Large intestine (tissue), 3 donors: Measurements from ENCODE around the gene NLN. TPM values are rescaled to one million over a fixed set of nuclear protein-coding genes. Genes with fewer than 3 reads are reported as not detected.
"Not testable (repeated sequence)": the region's sequence is repeated elsewhere in the genome, so short reads cannot be mapped to it uniquely, and the experiment has no call there.

Experiments
- DNase-seq, 2 donors: peaks; one replicate each; pipeline versions ENCODE4 v3.0.0 to v3.0.0-alpha.2; 2013
- H3K27ac ChIP-seq: one replicate; pipeline ENCODE4 v1.5.1; 2013; ENCODE audit warnings: low read length
- H3K27me3 ChIP-seq: 2 replicates; pipeline ENCODE4 v1.6.1; 2013; ENCODE audit warnings: low read length; ENCODE audit not compliant: control insufficient read depth, insufficient read depth
- H3K36me3 ChIP-seq: 2 replicates; pipeline ENCODE4 v1.6.1; 2013; ENCODE audit warnings: low read length; ENCODE audit not compliant: control insufficient read depth, insufficient read depth
- H3K4me1 ChIP-seq: one replicate; pipeline ENCODE4 v1.6.1; 2013; ENCODE audit warnings: low read length; ENCODE audit not compliant: control insufficient read depth, insufficient read depth
- H3K4me3 ChIP-seq: one replicate; pipeline ENCODE4 v1.5.1; 2013; ENCODE audit warnings: low read length
- H3K9me3 ChIP-seq: one replicate; pipeline ENCODE4 v1.6.1; 2013; ENCODE audit warnings: mild to moderate bottlenecking, low read depth, low read length, moderate library complexity; ENCODE audit not compliant: control insufficient read depth
- WGBS: methylation state at CpG from one replicate; pipeline ENCODE4 v1.1.5; 2013; ENCODE audit warnings: low lambda C conversion rate; ENCODE audit not compliant: insufficient coverage; 5-methylcytosine and 5-hydroxymethylcytosine counted together
- polyA plus RNA-seq: library from polyadenylated mRNA; unstranded; fragments of 120-200 nt; gene quantifications from one replicate; pipeline ENCODE4 v1.2.1, GENCODE V29; 2013

The NLN gene
- polyA plus RNA-seq, 1 donor: 11.8 TPM

DNA sequence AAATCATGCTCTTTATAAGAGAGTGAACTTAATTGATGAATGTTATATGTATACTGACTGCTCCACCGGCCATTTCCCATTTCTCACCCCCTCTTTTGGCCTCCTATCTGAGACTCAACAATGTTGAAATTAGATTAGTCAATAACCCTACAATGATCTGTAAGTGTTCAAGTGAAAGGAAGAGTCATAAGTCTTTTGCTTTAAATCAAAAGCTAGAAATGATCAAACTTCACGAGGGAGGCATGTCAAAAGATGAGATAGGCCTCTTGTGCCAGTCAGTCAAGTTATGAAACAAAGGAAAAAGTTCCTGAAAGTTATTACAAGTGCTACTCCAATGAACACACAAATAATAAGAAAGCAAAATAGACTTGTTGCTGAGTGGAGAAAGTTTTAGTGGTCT lies 83.1 kb downstream of the NLN start:
- DNase-seq: no peak
- WGBS: no CpG with 5 or more reads among the region's 2 CpGs
- H3K27me3 ChIP-seq: no peaks in the 10 kb centered on the region
- peaks cover 11% of the 10 kb centered on the region for H3K9me3 ChIP-seq
- peaks cover 3% of the 10 kb centered on the region for H3K36me3 ChIP-seq
- no peak overlapping the region for H3K4me3 ChIP-seq
- H3K4me1 ChIP-seq: no peaks in the 10 kb centered on the region
- no peak overlapping the region for H3K27ac ChIP-seq

DNA sequence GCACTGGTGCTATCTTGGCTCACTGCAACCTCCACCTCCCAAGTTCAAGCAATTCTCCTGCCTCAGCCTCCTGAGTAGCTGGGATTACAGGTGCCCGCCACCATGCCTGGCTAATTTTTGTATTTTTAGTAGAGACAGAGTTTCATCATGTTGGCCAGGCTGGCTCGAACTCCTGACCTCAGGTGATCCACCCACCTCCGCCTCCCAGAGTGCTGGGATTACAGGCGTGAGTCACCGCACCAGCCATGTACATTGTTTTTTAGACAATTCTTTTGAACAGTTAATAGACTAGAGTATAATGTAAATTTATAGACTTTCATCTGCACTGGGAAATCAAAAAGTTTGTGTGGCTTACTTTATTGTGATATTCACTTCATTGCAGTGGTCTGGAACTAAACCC lies 85.5 kb downstream of the NLN start:
- not testable (repeated sequence) for DNase-seq, H3K27ac ChIP-seq, H3K9me3 ChIP-seq, H3K4me3 ChIP-seq, H3K27me3 ChIP-seq, H3K36me3 ChIP-seq
- WGBS: no CpG with 5 or more reads among the region's 5 CpGs
- peaks cover 18% of the 10 kb centered on the region for H3K4me1 ChIP-seq

DNA sequence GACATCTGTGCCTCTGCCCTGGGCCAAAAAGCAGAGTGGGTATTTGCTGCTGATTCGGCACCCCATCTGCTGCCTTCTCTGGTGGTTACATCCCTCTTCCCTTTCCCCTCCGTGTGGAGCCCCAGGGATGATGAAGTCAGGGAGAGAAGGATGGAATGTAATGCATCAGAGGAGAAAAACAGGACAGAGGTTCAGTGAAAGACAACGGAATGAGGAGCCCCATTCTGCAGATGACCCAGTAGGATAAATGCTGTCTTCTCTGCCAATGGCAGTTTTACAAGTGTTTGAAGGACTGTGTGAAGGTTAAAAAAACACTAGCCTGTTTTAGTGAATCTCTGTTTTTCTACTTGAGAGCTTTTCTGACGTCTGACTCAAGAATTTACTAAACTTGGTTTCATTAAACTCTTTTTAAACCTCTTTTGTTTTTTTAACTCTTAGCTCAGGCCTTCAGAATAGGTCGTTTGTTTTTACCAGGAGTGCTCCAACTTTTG lies 86.3 kb downstream of the NLN start:
- no peak overlapping the region for H3K4me3 ChIP-seq
- 81% methylated on average over 3 of the region's 5 CpGs for WGBS
- H3K27me3 ChIP-seq: no peaks in the 10 kb centered on the region
- no peaks in the 10 kb centered on the region for H3K36me3 ChIP-seq
- no peak for DNase-seq
- H3K27ac ChIP-seq: no peak overlapping the region
- H3K9me3 ChIP-seq: peaks cover 5% of the 10 kb centered on the region
- H3K4me1 ChIP-seq: peaks cover 24% of the 10 kb centered on the region

DNA sequence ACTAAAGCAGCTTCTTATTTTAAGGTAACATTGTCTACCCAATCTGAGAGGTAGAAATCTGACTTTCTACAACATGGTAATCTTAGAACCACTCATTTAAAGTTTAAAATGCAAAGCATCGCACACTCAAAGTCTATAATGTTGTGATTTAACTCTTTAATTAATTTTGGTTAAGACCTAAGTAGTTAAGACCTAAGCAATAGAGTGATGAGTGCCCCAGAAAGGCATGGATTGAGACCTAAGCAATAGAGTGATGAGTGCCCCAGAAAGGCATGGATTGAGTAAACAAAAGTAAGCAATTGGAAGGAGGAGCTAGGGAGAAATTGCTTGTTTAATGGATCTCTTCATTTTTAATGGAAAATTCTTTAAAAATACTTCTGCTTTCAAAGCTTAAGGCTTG lies 86.8 kb downstream of the NLN start:
- Histone ChIP-seq H3K4me3 (no peak overlapping the region), H3K9me3 (no peaks in the 10 kb centered on the region), H3K27me3 (no peaks in the 10 kb centered on the region), H3K36me3 (no peaks in the 10 kb centered on the region), H3K4me1 (peaks cover 28% of the 10 kb centered on the region), H3K27ac (no peak overlapping the region)
- no peak for DNase-seq
- no CpG with 5 or more reads among the region's 1 CpG for WGBS

DNA sequence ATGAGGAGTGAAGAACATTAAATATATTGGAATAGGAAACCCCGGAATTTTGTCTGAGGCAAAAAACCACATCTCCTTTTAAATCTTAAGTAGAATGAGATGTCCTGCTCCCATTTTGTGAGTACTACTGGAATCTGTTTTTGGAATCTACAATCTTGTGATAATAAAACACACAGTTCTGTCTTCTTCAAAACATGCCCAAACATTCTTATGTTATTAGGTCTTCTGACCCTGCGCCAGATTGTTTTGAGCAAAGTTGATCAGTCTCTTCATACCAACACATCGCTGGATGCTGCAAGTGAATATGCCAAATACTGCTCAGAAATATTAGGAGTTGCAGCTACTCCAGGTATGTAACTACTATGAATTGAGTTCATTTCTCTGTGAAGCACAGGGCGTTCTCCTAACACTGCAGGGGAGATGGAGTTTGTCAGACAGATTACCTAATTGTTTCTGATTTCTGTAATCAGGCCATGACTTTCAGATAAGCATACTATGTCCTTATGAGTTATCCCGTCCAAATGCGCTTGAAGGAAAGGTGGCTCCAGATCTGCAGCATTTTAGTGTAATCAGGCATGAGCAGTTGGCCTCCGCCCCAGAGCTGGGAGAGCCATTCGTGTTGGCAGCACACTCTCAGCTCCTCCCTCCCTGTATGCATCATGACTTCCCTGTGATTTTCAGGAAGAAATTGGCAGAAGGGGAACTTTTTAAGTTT lies 88.0 kb downstream of the NLN start:
- Histone ChIP-seq H3K9me3 (no peaks in the 10 kb centered on the region), H3K4me1 (peaks cover 28% of the 10 kb centered on the region), H3K4me3 (no peak overlapping the region), H3K27me3 (no peaks in the 10 kb centered on the region), H3K27ac (peak overlapping the region; percentile 94), H3K36me3 (no peaks in the 10 kb centered on the region)
- WGBS: 100% methylated on average over 1 of the region's 8 CpGs
- DNase-seq: peak; percentile 52 to 69

DNA sequence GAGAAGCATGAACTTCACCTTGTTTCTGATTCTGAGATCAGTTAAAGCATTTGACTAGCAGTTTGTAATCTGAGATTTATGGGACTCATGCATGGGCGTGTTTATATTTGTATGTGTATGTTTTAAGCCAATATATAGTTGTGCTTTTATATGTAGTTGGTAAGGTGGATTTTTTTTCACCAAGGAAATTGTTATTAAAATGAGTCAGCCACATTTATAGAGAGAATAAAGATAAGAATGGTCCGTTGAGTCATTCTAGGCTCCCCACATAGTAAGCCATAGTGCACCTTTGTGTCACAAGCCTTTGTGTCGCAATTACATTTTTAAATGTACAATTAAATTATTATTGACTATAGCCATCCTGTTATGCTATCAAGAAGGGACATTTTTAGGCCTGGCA lies 89.0 kb downstream of the NLN start:
- Histone ChIP-seq H3K27ac (peak overlapping the region; percentile 94), H3K9me3 (no peaks in the 10 kb centered on the region), H3K27me3 (no peaks in the 10 kb centered on the region), H3K4me3 (no peak overlapping the region), H3K36me3 (no peaks in the 10 kb centered on the region), H3K4me1 (peaks cover 28% of the 10 kb centered on the region)
- WGBS: no CpG with 5 or more reads among the region's 3 CpGs
- DNase-seq: peak; percentile 69 to 83

DNA sequence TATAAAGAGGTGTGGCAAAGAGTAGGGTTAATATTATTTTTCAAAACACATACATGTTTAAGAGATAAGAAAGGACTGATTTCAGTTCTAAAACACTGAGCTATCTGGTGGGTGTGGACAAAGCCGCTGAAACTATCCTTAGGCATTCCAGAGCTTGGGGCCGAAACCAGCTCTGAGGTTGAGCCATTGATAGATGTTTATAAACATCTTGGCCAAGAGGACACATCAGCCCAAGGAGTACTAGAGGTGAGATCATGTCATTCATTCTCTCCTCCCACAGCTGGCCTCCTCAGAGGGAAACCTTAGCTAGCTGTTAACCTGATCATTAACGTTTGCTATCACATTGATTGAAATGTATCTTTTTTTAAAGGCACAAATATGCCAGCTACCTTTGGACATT lies 89.9 kb downstream of the NLN start:
- no CpG with 5 or more reads among the region's 3 CpGs for WGBS
- H3K36me3 ChIP-seq: no peaks in the 10 kb centered on the region
- H3K27me3 ChIP-seq: no peaks in the 10 kb centered on the region
- H3K4me1 ChIP-seq: peaks cover 28% of the 10 kb centered on the region
- H3K27ac ChIP-seq: peak overlapping the region; percentile 94
- peak; percentile 88 to 92 for DNase-seq
- H3K9me3 ChIP-seq: no peaks in the 10 kb centered on the region
- H3K4me3 ChIP-seq: no peak overlapping the region

DNA sequence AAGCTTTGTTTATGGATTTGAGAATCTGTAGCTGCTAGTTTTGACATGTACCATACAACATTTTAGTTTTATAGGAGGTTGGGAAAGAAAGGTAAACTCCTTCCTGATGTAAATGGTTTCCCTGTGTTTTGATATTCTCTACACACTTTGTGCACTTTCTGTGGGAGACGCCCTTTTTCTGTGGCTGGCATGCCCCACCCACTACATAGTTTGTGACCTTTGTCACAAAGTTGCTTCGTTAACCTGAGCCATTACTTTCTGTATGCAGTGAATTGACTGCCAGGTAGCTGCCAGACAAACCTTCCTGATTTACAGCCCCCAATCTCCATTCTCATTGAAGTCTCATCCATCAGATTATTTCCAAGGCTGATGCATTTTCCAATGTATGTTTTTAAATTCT lies 90.6 kb downstream of the NLN start:
- Histone ChIP-seq H3K4me3 (no peak overlapping the region), H3K27ac (peak overlapping the region; percentile 94)

DNA sequence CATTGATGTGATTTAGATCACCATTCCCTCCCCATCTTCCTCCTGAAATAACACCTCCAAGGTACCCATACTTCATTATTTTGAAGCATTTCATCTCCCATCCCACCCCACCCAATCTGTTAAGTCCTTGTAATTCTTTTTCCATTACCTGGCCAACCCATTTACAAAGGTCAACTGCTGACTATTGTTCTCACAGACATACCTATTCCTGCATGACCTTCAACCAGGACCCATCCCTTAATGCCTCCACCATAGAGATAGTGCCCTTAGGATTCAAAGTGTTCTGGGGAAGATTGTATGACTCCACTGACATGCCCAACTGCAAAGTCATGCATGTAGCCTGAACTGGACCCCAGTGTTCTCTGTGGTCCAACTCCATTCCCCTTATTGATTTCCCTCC lies 91.2 kb downstream of the NLN start:
- Histone ChIP-seq H3K27ac (peak overlapping the region; percentile 94), H3K4me3 (no peak overlapping the region), H3K27me3 (no peaks in the 10 kb centered on the region), H3K36me3 (no peaks in the 10 kb centered on the region), H3K4me1 (peaks cover 32% of the 10 kb centered on the region), H3K9me3 (no peaks in the 10 kb centered on the region)
- DNase-seq: peak; percentile 48 to 71

More for the DNA sequence above, 90.6 kb downstream of the NLN start:
- H3K27me3 ChIP-seq: no peaks in the 10 kb centered on the region
- no peaks in the 10 kb centered on the region for H3K9me3 ChIP-seq
- H3K36me3 ChIP-seq: no peaks in the 10 kb centered on the region
- peak; percentile 84 to 93 for DNase-seq
- peaks cover 28% of the 10 kb centered on the region for H3K4me1 ChIP-seq
- WGBS: no CpG with 5 or more reads among the region's 2 CpGs

DNA sequence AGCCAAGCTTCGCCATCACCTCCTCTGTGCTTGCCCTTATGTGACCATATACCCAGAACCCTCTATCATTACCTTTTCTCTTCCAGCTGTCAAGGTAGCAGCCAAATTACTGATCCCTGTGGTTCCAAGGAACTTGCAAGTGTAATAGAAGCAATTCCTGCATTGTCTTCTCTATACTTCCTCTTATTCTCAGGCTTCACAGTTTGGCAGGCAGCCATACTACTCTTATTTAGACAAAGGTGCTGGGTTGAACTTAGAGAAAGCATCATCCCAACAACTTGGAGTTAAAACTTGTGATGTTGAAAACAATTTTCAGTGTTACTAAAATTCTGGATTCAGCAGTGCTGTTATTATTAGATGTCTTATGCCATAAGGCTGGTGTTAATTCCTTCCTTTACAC lies 93.2 kb downstream of the NLN start:
- H3K36me3 ChIP-seq: no peaks in the 10 kb centered on the region
- H3K4me3 ChIP-seq: no peak overlapping the region
- peaks cover 45% of the 10 kb centered on the region for H3K4me1 ChIP-seq
- no peak overlapping the region for H3K27ac ChIP-seq
- no CpG with 5 or more reads among the region's 1 CpG for WGBS
- no peak for DNase-seq
- no peaks in the 10 kb centered on the region for H3K9me3 ChIP-seq
- no peaks in the 10 kb centered on the region for H3K27me3 ChIP-seq

DNA sequence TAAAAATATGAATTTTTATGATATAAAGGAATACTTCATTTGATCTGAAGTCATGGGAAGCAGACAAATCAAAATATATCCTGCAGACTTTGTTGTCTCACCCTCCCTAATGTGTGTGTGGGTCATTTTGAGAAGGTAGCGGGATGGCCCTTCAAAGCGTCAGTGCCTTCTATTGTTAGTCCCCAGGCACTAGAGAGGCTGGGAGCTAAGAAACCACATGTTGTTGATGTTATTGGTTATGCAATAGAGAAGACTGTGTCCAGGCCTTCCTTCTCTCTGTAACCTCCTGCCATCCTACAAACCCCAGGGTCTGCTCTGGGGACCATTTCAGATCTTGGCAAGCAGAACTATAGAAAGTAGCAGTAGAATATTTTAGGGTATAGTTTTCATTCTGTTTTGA lies 94.7 kb downstream of the NLN start:
- no peaks in the 10 kb centered on the region for H3K9me3 ChIP-seq
- WGBS: no CpG with 5 or more reads among the region's 2 CpGs
- H3K36me3 ChIP-seq: no peaks in the 10 kb centered on the region
- peaks cover 33% of the 10 kb centered on the region for H3K4me1 ChIP-seq
- no peak overlapping the region for H3K27ac ChIP-seq
- no peak for DNase-seq
- H3K27me3 ChIP-seq: no peaks in the 10 kb centered on the region
- H3K4me3 ChIP-seq: no peak overlapping the region
